Measurements from ENCODE around the gene CHRM4.

Gene CHRM4

DNA sequence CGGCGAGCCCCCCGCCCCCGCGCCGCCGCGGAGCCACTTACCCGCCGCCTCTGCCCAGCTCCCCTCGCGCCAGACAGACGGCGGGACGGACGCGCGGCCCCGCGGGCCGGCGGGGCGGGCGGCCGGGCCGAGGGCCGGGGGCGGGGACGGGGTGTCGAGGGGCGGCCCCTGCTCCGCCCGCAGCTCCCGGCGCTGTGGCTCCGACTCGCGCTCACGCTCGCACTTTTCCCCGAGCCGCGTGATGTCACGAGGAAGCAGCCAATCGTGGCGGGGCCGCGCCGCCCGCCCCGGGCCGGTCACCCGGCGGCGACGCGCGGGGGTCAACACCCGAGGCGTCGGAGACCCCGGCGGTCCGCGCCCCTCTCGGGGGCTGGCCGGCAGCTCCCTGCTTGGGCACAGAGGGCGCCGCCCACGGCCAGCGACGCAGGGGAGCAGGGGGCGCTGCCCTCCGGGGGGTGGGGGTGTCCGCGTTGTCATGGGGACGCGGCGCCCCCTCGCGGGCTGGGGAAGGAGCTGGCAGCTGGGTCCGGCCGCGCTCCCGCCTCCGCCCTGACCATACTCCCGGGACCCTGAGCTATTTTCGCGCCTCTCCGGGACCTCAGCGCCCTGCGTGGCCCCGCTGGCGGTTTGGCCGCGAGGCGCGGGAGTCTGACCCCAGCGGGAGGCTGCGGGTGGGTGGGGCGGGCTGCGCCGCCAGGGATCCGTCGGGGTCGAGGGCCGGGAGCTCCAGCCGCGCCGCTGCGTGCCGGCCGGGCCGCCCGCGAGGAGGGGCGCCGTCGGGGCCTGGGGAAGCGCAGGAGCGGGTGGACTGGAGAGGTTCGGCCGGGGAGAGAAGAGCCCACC lies at the start of gene CHRM4:
Gene CHRM4 (minus strand): TSS at position 199 of the 843 bp plus-strand sequence. CDS start 5,219 bp downstream, outside the sequence.
- H3K27ac ChIP-seq: peak within 1 kb of the TSS; percentile 51; the same call in 1 of the 2 replicates
- TF ChIP-seq, protein P1, sequence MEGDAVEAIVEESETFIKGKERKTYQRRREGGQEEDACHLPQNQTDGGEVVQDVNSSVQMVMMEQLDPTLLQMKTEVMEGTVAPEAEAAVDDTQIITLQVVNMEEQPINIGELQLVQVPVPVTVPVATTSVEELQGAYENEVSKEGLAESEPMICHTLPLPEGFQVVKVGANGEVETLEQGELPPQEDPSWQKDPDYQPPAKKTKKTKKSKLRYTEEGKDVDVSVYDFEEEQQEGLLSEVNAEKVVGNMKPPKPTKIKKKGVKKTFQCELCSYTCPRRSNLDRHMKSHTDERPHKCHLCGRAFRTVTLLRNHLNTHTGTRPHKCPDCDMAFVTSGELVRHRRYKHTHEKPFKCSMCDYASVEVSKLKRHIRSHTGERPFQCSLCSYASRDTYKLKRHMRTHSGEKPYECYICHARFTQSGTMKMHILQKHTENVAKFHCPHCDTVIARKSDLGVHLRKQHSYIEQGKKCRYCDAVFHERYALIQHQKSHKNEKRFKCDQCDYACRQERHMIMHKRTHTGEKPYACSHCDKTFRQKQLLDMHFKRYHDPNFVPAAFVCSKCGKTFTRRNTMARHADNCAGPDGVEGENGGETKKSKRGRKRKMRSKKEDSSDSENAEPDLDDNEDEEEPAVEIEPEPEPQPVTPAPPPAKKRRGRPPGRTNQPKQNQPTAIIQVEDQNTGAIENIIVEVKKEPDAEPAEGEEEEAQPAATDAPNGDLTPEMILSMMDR (conservative IDR thresholded peaks at IDR 0.05): peak; percentile 73

DNA sequence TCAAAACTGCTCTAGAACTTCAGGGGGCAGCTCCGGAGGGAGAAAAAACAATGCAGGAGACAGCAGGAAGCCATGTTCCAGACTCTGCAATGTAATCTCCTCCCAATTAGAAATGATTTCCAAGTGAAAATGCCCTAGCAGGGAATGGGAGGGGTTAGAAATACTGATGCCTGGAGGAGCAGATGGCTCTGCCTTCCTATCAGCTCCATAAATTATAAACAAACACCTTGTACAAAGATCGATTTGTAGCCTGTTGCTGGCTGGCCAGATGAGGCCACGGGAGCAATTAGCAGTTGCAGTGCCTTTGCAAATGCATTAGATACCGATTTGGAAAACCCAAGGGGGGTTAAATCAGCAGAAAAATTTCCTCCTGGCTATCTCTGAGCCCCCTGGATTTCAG lies 46.6 kb upstream of the CHRM4 start:
- no peak overlapping the region for H3K27ac ChIP-seq
- TF ChIP-seq, protein P1 (conservative IDR thresholded peaks at IDR 0.05): no peak

DNA sequence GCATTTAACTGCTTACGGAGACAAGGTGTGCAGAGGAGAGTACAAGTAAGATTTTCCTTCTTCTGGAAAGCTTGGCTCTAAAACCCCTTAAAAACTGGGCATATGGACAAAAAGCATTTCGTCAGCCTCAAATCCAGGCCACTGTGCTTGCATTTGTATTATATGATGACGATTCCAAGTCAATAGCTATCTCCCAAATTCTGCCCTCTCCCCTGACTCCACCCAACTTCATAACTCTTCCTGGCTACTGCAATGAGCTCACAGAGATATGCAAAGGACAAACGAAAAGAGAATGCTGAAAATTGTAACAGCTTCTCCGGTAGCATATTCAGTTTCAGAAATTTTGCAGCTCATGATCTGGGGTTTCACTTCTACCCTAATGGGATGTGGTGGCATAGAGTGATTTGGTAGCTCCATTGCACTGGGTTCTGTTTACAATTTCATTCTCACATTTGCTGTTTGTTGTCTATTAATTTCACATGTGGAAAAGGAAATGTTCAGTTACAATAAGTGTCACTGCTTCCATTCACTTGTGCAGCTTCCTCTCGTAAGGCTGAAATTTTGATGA lies 45.6 kb upstream of the CHRM4 start:
- TF ChIP-seq, protein P1 (conservative IDR thresholded peaks at IDR 0.05): no peak
- no peak overlapping the region for H3K27ac ChIP-seq

DNA sequence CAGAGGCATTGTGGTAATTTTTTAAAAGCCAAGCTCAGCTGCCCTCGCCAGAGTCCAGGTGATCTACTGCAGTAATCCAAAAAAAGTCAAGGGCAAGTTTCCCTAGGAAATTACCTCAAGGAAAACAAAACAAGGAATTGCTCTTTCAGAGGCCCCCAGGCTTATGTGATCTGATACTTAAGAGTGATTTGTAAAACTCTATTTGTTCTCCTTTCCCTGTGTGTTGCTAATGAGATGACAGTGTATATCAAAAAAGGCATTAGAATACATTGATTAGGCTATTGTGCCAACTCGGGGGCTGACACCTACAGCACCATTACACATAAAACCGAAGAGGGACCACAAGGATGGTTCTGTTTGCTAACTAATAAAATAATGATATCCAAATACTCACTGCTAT lies 44.5 kb upstream of the CHRM4 start:
- TF ChIP-seq, protein P1 (conservative IDR thresholded peaks at IDR 0.05): no peak
- no peak overlapping the region for H3K27ac ChIP-seq

DNA sequence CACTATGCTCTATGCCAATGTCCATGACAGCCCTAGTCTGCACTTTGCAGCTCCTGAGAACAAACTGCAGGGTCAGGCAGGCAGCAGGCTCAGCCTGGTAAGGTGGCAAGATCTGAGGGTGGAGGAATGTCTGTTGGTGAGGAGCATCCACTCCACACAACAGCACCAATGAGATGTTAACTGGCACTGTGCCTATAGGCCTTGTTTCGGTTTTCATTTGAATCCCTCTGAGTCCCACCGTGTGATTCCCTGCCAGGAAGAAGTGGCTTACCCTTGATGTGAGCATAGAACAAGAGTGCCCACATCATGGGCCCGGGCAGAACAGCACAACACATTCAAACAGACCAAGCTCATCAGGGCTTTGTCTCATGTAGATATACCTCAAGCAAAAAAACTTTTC lies 44.1 kb upstream of the CHRM4 start:
- TF ChIP-seq, protein P1 (conservative IDR thresholded peaks at IDR 0.05): no peak
- H3K27ac ChIP-seq: no peak overlapping the region

DNA sequence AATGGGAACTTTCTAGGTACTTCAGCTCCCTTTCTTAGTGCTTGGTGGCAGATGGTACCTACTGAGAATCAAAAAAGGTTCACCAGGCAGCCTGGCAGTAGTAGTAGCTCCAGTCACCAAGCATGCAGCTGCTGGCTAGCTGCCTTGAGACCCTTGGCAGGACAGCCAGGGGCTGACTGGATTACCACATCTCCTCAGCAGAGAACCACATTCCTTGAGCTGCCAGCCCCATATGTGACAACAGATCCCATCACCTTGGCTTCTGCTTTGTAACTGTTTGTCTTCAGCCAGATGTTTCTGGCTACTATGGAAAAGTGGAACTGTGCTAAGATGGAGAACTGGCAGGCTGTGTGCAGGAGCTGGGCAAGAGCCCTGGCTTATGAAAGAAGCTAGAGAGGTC lies 39.6 kb upstream of the CHRM4 start:
- H3K27ac ChIP-seq: no peak overlapping the region
- TF ChIP-seq, protein P1 (conservative IDR thresholded peaks at IDR 0.05): no peak

DNA sequence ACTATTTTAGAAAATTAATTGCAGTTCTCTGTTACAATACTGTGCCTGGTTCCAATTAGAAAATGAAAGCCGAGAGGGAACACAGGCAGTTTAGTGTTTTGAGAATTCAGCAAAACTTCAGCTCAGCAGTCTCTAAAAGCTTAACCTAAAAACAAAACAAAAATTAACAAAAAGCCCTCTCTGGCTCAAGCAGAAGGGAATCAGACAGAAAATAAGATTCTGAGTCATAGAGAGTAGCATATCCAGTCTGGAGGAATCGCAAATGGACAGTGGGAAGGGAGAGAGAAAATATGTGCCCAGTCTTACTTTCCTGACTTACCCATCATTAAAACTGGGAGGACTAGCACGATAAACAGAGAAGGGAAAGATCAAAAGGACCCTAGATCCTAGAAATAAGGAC lies 38.1 kb upstream of the CHRM4 start:
- no peak overlapping the region for H3K27ac ChIP-seq
- TF ChIP-seq, protein P1 (conservative IDR thresholded peaks at IDR 0.05): no peak
